K562 (cell line): Measurements from ENCODE around the gene HOXC11. TPM values are rescaled to one million over a fixed set of nuclear protein-coding genes. Genes with fewer than 3 reads are reported as not detected.

Experiments used
- ARID4B ChIP-seq: sonication (generic); formaldehyde crosslinking; IDR thresholded peaks from 2 replicates; pipeline ENCODE4 v1.8.0; 2022; ENCODE audit warnings: mild to moderate bottlenecking, missing genetic modification reagents
- CCNT2 ChIP-seq: IDR thresholded peaks from 2 replicates; pipeline ENCODE4 v1.6.1; 2011; ENCODE audit warnings: borderline replicate concordance, low read depth, mild to moderate bottlenecking, moderate library complexity, mixed read lengths, low read length; ENCODE audit not compliant: insufficient read length; ENCODE audit errors: extremely low read depth
- CEBPG ChIP-seq, 3 experiments: fragments of 200-800 bp in 1 of 3; sonication (Bioruptor generic) in 1 of 3; sonication (generic) in 1 of 3; formaldehyde crosslinking in 1 of 3; IDR thresholded peaks in 2 of 3; conservative IDR thresholded peaks in 1 of 3; 2 replicates each; pipeline versions ENCODE4 v1.6.1 to v1.8.0; 2016 to 2022; ENCODE audit warnings: missing compliant biosample characterization in 2 of 3, missing genetic modification characterization in 2 of 3, mild to moderate bottlenecking in 1 of 3, missing genetic modification reagents in 1 of 3
- ERF ChIP-seq: fragments of 450-650 bp; formaldehyde crosslinking; IDR thresholded peaks from 2 replicates; pipeline ENCODE4 v1.4.0; 2020; ENCODE audit warnings: mild to moderate bottlenecking, mixed read lengths
- FOSL1 ChIP-seq: fragments of 200-800 bp; sonication (Bioruptor generic); conservative IDR thresholded peaks from 2 replicates; pipeline ENCODE4 v1.6.1; 2016; ENCODE audit warnings: missing genetic modification characterization, missing compliant biosample characterization
- HNRNPL ChIP-seq: fragments of 200-400 bp; formaldehyde crosslinking; IDR thresholded peaks from 2 replicates; pipeline ENCODE4 v1.6.1; 2017; ENCODE audit warnings: low read depth, mild to moderate bottlenecking, low read length
- KDM5B ChIP-seq: fragments of 200-600 bp; sonication (generic); IDR thresholded peaks from 2 replicates; pipeline ENCODE4 v1.6.1; 2012; ENCODE audit warnings: low read depth, mild to moderate bottlenecking, moderate library complexity, low read length, control low read depth, inconsistent platforms; ENCODE audit not compliant: insufficient replicate concordance
- L3MBTL2 ChIP-seq: fragments of 450-650 bp; IDR thresholded peaks from 2 replicates; pipeline ENCODE4 v1.6.1; 2016; ENCODE audit warnings: mild to moderate bottlenecking, moderate library complexity
- MTA1 ChIP-seq: fragments of 450-650 bp; IDR thresholded peaks from 2 replicates; pipeline ENCODE4 v1.6.1; 2017; ENCODE audit warnings: borderline replicate concordance
- NR3C1 ChIP-seq: sonication (generic); formaldehyde crosslinking; IDR thresholded peaks from 2 replicates; pipeline ENCODE4 v1.8.1; 2022; ENCODE audit warnings: missing genetic modification reagents
- OTX1 ChIP-seq: fragments of 450-650 bp; formaldehyde crosslinking; IDR thresholded peaks from 2 replicates; pipeline ENCODE4 v1.4.0; 2022; ENCODE audit warnings: mild to moderate bottlenecking
- PREB ChIP-seq: sonication (generic); formaldehyde crosslinking; IDR thresholded peaks from 2 replicates; pipeline ENCODE4 v1.8.1; 2023; ENCODE audit warnings: mild to moderate bottlenecking, missing genetic modification reagents
- SMARCA4 ChIP-seq: fragments of 450-650 bp; IDR thresholded peaks from 2 replicates; pipeline ENCODE4 v1.6.1; 2016
- TEAD4 ChIP-seq, 2 experiments: sonication (generic) in 1 of 2; formaldehyde crosslinking in 1 of 2; IDR thresholded peaks; 2 replicates each; pipeline versions ENCODE4 v1.6.1 to v1.8.0; 2012 to 2022; ENCODE audit warnings: borderline replicate concordance in 1 of 2, inconsistent platforms in 1 of 2, low read length in 1 of 2, mild to moderate bottlenecking in 1 of 2, missing genetic modification reagents in 1 of 2
- TOE1 ChIP-seq, 2 experiments: fragments of 450-650 bp in 1 of 2; sonication (generic) in 1 of 2; formaldehyde crosslinking in 1 of 2; IDR thresholded peaks; 2 replicates each; pipeline versions ENCODE4 v1.7.1 to v1.8.0; 2016 to 2022; ENCODE audit warnings: borderline replicate concordance in 2 of 2, mild to moderate bottlenecking in 2 of 2, antibody characterized with exemption in 1 of 2, inconsistent platforms in 1 of 2, low read depth in 1 of 2, missing genetic modification reagents in 1 of 2, moderate library complexity in 1 of 2
- ZNF224 ChIP-seq: sonication (generic); formaldehyde crosslinking; IDR thresholded peaks from 2 replicates; pipeline ENCODE4 v1.8.0; 2022; ENCODE audit warnings: mild to moderate bottlenecking, missing genetic modification reagents
- ZNF232 ChIP-seq: sonication (generic); formaldehyde crosslinking; IDR thresholded peaks from 2 replicates; pipeline ENCODE4 v1.8.0; 2022; ENCODE audit warnings: mild to moderate bottlenecking, missing genetic modification reagents
- polyA plus RNA-seq, 8 experiments: library from polyadenylated mRNA; depleted of rRNA in 4 of 8; stranded (reverse) in 5 of 8; unstranded in 3 of 8; fragments of >200 nt; fragmentation: Nextera tagmentation in 2 of 8; fragmentation: Illumina TruSeq in 1 of 8; extraction: Ambion mirVana in 2 of 8; extraction: Trizol in 1 of 8; gene quantifications; 2 replicates each; pipeline versions ENCODE4 v1.2.1 to v1.2.3, GENCODE V29; 2011 to 2014; ENCODE audit warnings: inconsistent platforms in 1 of 8, missing spikeins in 1 of 8
- total RNA-seq, 7 experiments: library from RNA; depleted of rRNA in 6 of 7; stranded (reverse); fragments of >200 nt in 6 of 7; fragmentation: Illumina TruSeq in 2 of 7; extraction: Trizol in 2 of 7; gene quantifications; 2 replicates each; pipeline versions ENCODE4 v1.2.1 to v1.2.3, GENCODE V29; 2011 to 2021; ENCODE audit warnings: low replicate concordance in 1 of 7
- TF ChIP-seq, protein P1 (sequence below): fragments of 450-650 bp; formaldehyde crosslinking; IDR thresholded peaks from 2 replicates; pipeline ENCODE4 v1.4.0; 2020; ENCODE audit warnings: mild to moderate bottlenecking, moderate library complexity

HOXC11 gene
- total and polyA plus RNA-seq, 9 of the 15 experiments (the other 6 are each of a cell fraction or from before 2014, with no cell fraction given) = not detected

DNA sequence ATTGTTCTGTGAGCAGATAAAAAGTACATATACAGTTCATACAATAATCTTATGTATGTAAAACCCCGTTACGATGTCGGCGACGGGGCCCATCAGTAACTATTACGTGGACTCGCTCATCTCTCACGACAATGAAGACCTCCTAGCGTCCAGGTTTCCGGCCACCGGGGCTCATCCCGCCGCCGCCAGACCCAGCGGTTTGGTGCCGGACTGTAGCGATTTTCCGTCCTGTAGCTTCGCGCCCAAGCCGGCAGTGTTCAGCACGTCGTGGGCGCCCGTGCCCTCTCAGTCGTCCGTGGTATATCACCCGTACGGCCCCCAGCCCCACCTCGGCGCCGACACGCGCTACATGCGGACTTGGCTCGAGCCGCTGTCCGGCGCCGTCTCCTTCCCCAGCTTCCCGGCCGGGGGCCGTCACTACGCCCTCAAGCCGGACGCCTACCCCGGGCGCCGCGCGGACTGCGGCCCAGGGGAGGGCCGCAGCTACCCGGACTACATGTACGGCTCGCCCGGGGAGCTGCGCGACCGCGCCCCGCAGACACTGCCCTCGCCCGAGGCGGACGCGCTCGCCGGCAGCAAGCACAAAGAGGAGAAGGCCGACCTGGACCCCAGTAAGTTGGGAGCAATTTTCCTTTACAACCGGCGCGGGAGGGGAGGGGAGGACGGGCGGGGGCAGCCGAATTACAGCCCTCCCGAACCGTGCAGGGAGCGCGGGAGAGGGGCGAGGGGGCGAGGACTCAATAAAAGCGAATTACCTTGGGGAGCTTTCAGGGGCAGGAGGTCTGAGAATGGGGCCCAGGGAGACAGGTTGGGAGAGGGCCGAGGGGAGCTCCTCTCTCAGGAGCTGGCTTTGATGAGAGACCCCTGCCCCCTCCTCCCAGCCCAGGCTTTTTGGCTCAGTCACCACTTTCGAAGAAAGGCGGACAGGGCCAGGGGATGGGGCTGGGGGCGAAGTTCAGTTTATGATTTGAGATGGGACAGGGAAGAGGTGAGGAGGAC lies 27.5 kb downstream of the HOXC11 start, which contains the start of gene HOXC9 (continued):
- TF ChIP-seq NR3C1 (CRISPR knock-in tag) = 0 out of 2 replicates have a peak, but pooled peaks have one; percentile 75
- peak; percentile 87 for TF ChIP-seq L3MBTL2
- TF ChIP-seq ERF (CRISPR knock-in tag) = peak; percentile 42; the same call in 1 of the 2 replicates
- TF ChIP-seq ZNF232 (CRISPR knock-in tag) = 0 out of 2 replicates have a peak, but pooled peaks have one; percentile 44
- TF ChIP-seq ARID4B (CRISPR knock-in tag) = peak; percentile 71
- no peak for TF ChIP-seq PREB (CRISPR knock-in tag)
- TF ChIP-seq, protein P1, sequence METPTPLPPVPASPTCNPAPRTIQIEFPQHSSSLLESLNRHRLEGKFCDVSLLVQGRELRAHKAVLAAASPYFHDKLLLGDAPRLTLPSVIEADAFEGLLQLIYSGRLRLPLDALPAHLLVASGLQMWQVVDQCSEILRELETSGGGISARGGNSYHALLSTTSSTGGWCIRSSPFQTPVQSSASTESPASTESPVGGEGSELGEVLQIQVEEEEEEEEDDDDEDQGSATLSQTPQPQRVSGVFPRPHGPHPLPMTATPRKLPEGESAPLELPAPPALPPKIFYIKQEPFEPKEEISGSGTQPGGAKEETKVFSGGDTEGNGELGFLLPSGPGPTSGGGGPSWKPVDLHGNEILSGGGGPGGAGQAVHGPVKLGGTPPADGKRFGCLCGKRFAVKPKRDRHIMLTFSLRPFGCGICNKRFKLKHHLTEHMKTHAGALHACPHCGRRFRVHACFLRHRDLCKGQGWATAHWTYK (CRISPR knock-in tag) = no peak
- TF ChIP-seq TOE1 (IDR thresholded peaks at IDR 0.05; ENCODE audit: borderline replicate concordance) = no peak
- TF ChIP-seq TOE1 (CRISPR knock-in tag; IDR thresholded peaks at IDR 0.05; ENCODE audit: borderline replicate concordance, low read depth) = no peak
- TF ChIP-seq CEBPG (CRISPR knock-in tag; IDR thresholded peaks at IDR 0.05) = peak; percentile 20; the same call in 1 of the 2 replicates
- TF ChIP-seq CEBPG (tag; conservative IDR thresholded peaks at IDR 0.05 in 1 of 2, IDR thresholded peaks at IDR 0.05 in 1 of 2) = no peak
- peak; percentile 54; the same call in 1 of the 2 replicates for TF ChIP-seq ZNF224 (CRISPR knock-in tag)
- no peak for TF ChIP-seq OTX1 (CRISPR knock-in tag)
- TF ChIP-seq SMARCA4 = 0 out of 2 replicates have a peak, but pooled peaks have one; percentile 12
- peak; percentile 36; the same call in 1 of the 2 replicates for TF ChIP-seq HNRNPL
- TF ChIP-seq MTA1 = no peak
- peak; percentile 73 for TF ChIP-seq KDM5B
- no peak for TF ChIP-seq TEAD4 (IDR thresholded peaks at IDR 0.05; ENCODE audit: low read length)
- TF ChIP-seq TEAD4 (CRISPR knock-in tag; IDR thresholded peaks at IDR 0.05; ENCODE audit: borderline replicate concordance) = peak; percentile 83
- peak; percentile 60 for TF ChIP-seq CCNT2
- 0 out of 2 replicates have a peak, but pooled peaks have one; percentile 10 for TF ChIP-seq FOSL1 (tag)
